GM18858 (cell line): Measurements from ENCODE around the gene XAF1.
"Not testable (repeated sequence)": the region's sequence is repeated elsewhere in the genome, so short reads cannot be mapped to it uniquely, and the experiment has no call there.

Source experiments
- ATAC-seq: cut with Tn5 transposase; IDR thresholded peaks from one replicate; pipeline ENCODE4 v1.9.1; 2021; ENCODE audit not compliant: unreplicated experiment

The XAF1 gene

GRCh38 chr17:6797718-6798351 is 42.0 kb downstream of the XAF1 start:
- ATAC-seq = no peak

GRCh38 chr17:6799738-6800137 is 43.9 kb downstream of the XAF1 start:
- no peak for ATAC-seq

- ATAC-seq = no peak
Observed at GRCh38 chr17:6800422-6801027, 44.7 kb downstream of the XAF1 start.

GRCh38 chr17:6811510-6811909 is 55.7 kb downstream of the XAF1 start:
- no peak for ATAC-seq

GRCh38 chr17:6812295-6812694 is 56.4 kb downstream of the XAF1 start:
- no peak for ATAC-seq

- no peak for ATAC-seq
Observed at GRCh38 chr17:6815775-6816174, 59.9 kb downstream of the XAF1 start.

- not testable (repeated sequence) for ATAC-seq
Observed at GRCh38 chr17:6816368-6816767, 60.5 kb downstream of the XAF1 start.

- ATAC-seq = no peak
Observed at GRCh38 chr17:6818938-6819337, 63.1 kb downstream of the XAF1 start.

GRCh38 chr17:6823011-6823442 is 67.2 kb downstream of the XAF1 start:
- no peak for ATAC-seq
